Stomach (tissue), 4 donors: Measurements from ENCODE around the gene VSTM1.

Source experiments
- POLR2A ChIP-seq, 4 donors: fragments of 450-650 bp; IDR thresholded peaks; one replicate each; pipeline ENCODE4 v1.6.1; 2016; ENCODE audit warnings: antibody characterized with exemption in 4 of 4, control low read depth in 2 of 4, mild to moderate bottlenecking in 1 of 4, moderate library complexity in 1 of 4
- TF ChIP-seq, protein P1 (sequence below), 7 experiments: fragments of 450-650 bp in 4 of 7; fragments of 200-600 bp in 3 of 7; sonication (generic) in 3 of 7; IDR thresholded peaks; one replicate each; pipeline ENCODE4 v1.5.1; 2016 to 2019; ENCODE audit warnings: antibody characterized with exemption in 7 of 7, control low read depth in 2 of 7, mild to moderate bottlenecking in 1 of 7

DNA sequence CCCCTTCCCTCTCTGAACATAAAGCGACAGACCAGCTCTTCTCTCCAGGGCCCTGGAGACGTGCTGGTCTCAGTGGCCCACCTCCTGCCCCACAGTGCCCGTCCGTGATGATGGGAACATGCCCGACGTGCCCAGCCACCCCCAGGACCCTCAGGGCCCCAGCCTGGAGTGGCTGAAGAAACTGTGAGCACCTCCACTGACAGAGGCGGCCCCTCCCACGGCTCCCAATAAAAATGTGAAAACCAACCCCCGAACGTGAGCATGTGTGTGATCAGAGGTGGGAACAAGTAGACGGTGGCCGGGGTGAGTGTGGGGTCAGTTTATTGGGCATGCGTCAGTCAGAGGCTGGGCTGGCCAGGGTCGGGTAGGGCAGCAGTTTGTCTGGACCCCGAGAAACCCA lies 43.0 kb upstream of the VSTM1 start:
- no peak for TF ChIP-seq POLR2A (IDR thresholded peaks at IDR 0.05)
- TF ChIP-seq, protein P1, sequence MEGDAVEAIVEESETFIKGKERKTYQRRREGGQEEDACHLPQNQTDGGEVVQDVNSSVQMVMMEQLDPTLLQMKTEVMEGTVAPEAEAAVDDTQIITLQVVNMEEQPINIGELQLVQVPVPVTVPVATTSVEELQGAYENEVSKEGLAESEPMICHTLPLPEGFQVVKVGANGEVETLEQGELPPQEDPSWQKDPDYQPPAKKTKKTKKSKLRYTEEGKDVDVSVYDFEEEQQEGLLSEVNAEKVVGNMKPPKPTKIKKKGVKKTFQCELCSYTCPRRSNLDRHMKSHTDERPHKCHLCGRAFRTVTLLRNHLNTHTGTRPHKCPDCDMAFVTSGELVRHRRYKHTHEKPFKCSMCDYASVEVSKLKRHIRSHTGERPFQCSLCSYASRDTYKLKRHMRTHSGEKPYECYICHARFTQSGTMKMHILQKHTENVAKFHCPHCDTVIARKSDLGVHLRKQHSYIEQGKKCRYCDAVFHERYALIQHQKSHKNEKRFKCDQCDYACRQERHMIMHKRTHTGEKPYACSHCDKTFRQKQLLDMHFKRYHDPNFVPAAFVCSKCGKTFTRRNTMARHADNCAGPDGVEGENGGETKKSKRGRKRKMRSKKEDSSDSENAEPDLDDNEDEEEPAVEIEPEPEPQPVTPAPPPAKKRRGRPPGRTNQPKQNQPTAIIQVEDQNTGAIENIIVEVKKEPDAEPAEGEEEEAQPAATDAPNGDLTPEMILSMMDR (IDR thresholded peaks at IDR 0.05): no peak
